ENCODE data around the gene NWD2.

- TF ChIP-seq CTCF (conservative IDR thresholded peaks at IDR 0.05 in 1 of 2, IDR thresholded peaks at IDR 0.05 in 1 of 2; ENCODE audit: extremely low read depth in 1 of 2, insufficient read depth in 1 of 2, low read depth in 1 of 2, low read length in 2 of 2) (no peak), EZH2 (IDR thresholded peaks at IDR 0.05; ENCODE audit: borderline replicate concordance, low read length) (no peak)
Measured at GRCh38 chr4:37443137-37443536, 198.6 kb downstream of the NWD2 start.

All from mammary epithelial cell (primary cell).